ENCODE data around the gene FKBP7.
A peak's percentile ranks its signal among the peaks of the same experiment; 100 is the strongest.
"Not testable (repeated sequence)": the region's sequence is repeated elsewhere in the genome, so short reads cannot be mapped to it uniquely, and the experiment has no call there.

Gene FKBP7

GRCh38 chr2:178448968-178449661, 29.3 kb downstream of the FKBP7 start:
- DNase-seq = no peak

- DNase-seq = no peak
Observed at GRCh38 chr2:178441426-178441825, 37.0 kb downstream of the FKBP7 start.

- DNase-seq = no peak
Observed at GRCh38 chr2:178436662-178437061, 41.7 kb downstream of the FKBP7 start.

- DNase-seq = no peak
Observed at GRCh38 chr2:178429336-178429735, 49.1 kb downstream of the FKBP7 start.

GRCh38 chr2:178428396-178428806, 50.0 kb downstream of the FKBP7 start:
- no peak for DNase-seq

GRCh38 chr2:178427458-178427857, 50.9 kb downstream of the FKBP7 start:
- no peak for DNase-seq

GRCh38 chr2:178426388-178426787, 52.0 kb downstream of the FKBP7 start:
- no peak for DNase-seq

- no peak for DNase-seq
Observed at GRCh38 chr2:178425255-178425827, 53.1 kb downstream of the FKBP7 start.

GRCh38 chr2:178423746-178424145, 54.7 kb downstream of the FKBP7 start:
- DNase-seq = not testable (repeated sequence)

GRCh38 chr2:178422097-178422496, 56.3 kb downstream of the FKBP7 start:
- DNase-seq = no peak

- no peak for DNase-seq
Observed at GRCh38 chr2:178420463-178420999, 57.9 kb downstream of the FKBP7 start.

GRCh38 chr2:178419123-178419522, 59.3 kb downstream of the FKBP7 start:
- DNase-seq = no peak

- no peak for DNase-seq
Observed at GRCh38 chr2:178418426-178418825, 60.0 kb downstream of the FKBP7 start.

- no peak for DNase-seq
Observed at GRCh38 chr2:178417916-178418315, 60.5 kb downstream of the FKBP7 start.

GRCh38 chr2:178415979-178416378, 62.4 kb downstream of the FKBP7 start:
- DNase-seq = no peak

GRCh38 chr2:178414266-178415247, 63.8 kb downstream of the FKBP7 start:
- peak; percentile 87 to 88 for DNase-seq
